Subcutaneous adipose tissue (tissue), 4 donors: Measurements from ENCODE around the gene ATRN. TPM values are rescaled to one million over a fixed set of nuclear protein-coding genes. Genes with fewer than 3 reads are reported as not detected.

ENCODE experiments used
- CTCF ChIP-seq: fragments of 450-650 bp; IDR thresholded peaks from one replicate; pipeline ENCODE4 v1.5.1; 2016; ENCODE audit warnings: low read depth, mild to moderate bottlenecking, control low read depth, antibody characterized with exemption, moderate library complexity
- total RNA-seq, 4 donors: library from RNA; depleted of rRNA; stranded (reverse); fragments of >200 nt; gene quantifications; one replicate each; pipeline ENCODE4 v1.1.0, GENCODE V29; 2016

Gene ATRN
- total RNA-seq, 4 donors from 2014 or later: 24.7 to 42.3 (median 30.3) TPM

- TF ChIP-seq CTCF: no peak
These were observed 222.6 kb downstream of the ATRN start for GRCh38 chr20:3693376-3693775.

GRCh38 chr20:3694864-3695263 lies 224.0 kb downstream of the ATRN start:
- TF ChIP-seq CTCF: no peak

GRCh38 chr20:3696200-3696599 lies 225.4 kb downstream of the ATRN start:
- TF ChIP-seq CTCF: no peak

- TF ChIP-seq CTCF: no peak
These were observed 226.1 kb downstream of the ATRN start for GRCh38 chr20:3696745-3697587.

- no peak for TF ChIP-seq CTCF
These were observed 226.9 kb downstream of the ATRN start for GRCh38 chr20:3697588-3698305.

- no peak for TF ChIP-seq CTCF
These were observed 227.8 kb downstream of the ATRN start for GRCh38 chr20:3698591-3699001.

GRCh38 chr20:3699037-3699436 lies 228.2 kb downstream of the ATRN start:
- no peak for TF ChIP-seq CTCF
